ENCODE measurements around the gene PARP8.

- TF ChIP-seq REST (IDR thresholded peaks at IDR 0.05; ENCODE audit: insufficient read depth in 1 of 2, low read depth in 2 of 2, low read length in 2 of 2) (no peak), TAF1 (IDR thresholded peaks at IDR 0.05; ENCODE audit: borderline replicate concordance, insufficient read depth, low read length) (no peak), SIN3A (IDR thresholded peaks at IDR 0.05; ENCODE audit: borderline replicate concordance, insufficient read depth, low read length) (no peak), POLR2AphosphoS5 (IDR thresholded peaks at IDR 0.05; ENCODE audit: low read depth, low read length) (no peak), FOXP2 (optimal IDR thresholded peaks at IDR 0.05; ENCODE audit: borderline replicate concordance, extremely low read depth, extremely low read length, insufficient read depth) (no peak)
Measured at GRCh38 chr5:50829023-50829422, 162.6 kb downstream of the PARP8 start.
